HL-60/S4 treated with retinoic acid at 250 ng/mL for 4 days and 3 days (cell line): ENCODE data around the gene NEMP1.
"Not testable (repeated sequence)": the region's sequence is repeated elsewhere in the genome, so short reads cannot be mapped to it uniquely, and the experiment has no call there.

Source experiments
- in situ Hi-C: fragments of 300-500 bp; cut with MboI; formaldehyde crosslinking; loops from 2 replicates; pipeline ENCODE4 v1.7.0; 2022; ENCODE audit warnings: low sequenced_read_pairs

NEMP1 gene

GRCh38 chr12:57033431-57033830, 45.2 kb downstream of the NEMP1 start:
- in situ Hi-C loops, result no loop called here

- in situ Hi-C loops, result no loop called here
Observed at GRCh38 chr12:57031789-57032188, 46.8 kb downstream of the NEMP1 start.

GRCh38 chr12:57031138-57031725, 47.4 kb downstream of the NEMP1 start:
- in situ Hi-C loops, result no loop called here

- in situ Hi-C loops, result no loop called here
Observed at GRCh38 chr12:57029457-57029856, 49.1 kb downstream of the NEMP1 start.

- in situ Hi-C loops, result no loop called here
Observed at GRCh38 chr12:57027805-57028153, 50.8 kb downstream of the NEMP1 start.

GRCh38 chr12:57027011-57027804, 51.4 kb downstream of the NEMP1 start:
- in situ Hi-C loops, result no loop called here

- in situ Hi-C loops, result no loop called here
Observed at GRCh38 chr12:57025196-57025595, 53.4 kb downstream of the NEMP1 start.

- in situ Hi-C loops, result not testable (repeated sequence)
Observed at GRCh38 chr12:57022324-57022723, 56.3 kb downstream of the NEMP1 start.

GRCh38 chr12:57019983-57020719, 58.4 kb downstream of the NEMP1 start:
- in situ Hi-C loops, result no loop called here

- in situ Hi-C loops, result no loop called here
Observed at GRCh38 chr12:57018906-57019305, 59.7 kb downstream of the NEMP1 start.

GRCh38 chr12:57018353-57018752, 60.2 kb downstream of the NEMP1 start:
- in situ Hi-C loops, result not testable (repeated sequence)

GRCh38 chr12:57016348-57016747, 62.2 kb downstream of the NEMP1 start, which contains the start of gene TAC3:
Gene TAC3, minus strand, starts transcription at chr12:57016529. Its CDS starts 732 bp downstream, at chr12:57015797.
- in situ Hi-C loops, result no loop called here

- in situ Hi-C loops, result no loop called here
Observed at GRCh38 chr12:57012600-57013465, 65.8 kb downstream of the NEMP1 start.

GRCh38 chr12:57011438-57012424, 66.9 kb downstream of the NEMP1 start:
- in situ Hi-C loops, result no loop called here

- in situ Hi-C loops, result no loop called here
Observed at GRCh38 chr12:57010627-57011247, 67.9 kb downstream of the NEMP1 start.

- in situ Hi-C loops, result no loop called here
Observed at GRCh38 chr12:57009949-57010626, 68.5 kb downstream of the NEMP1 start.

GRCh38 chr12:57008178-57008577, 70.4 kb downstream of the NEMP1 start:
- in situ Hi-C loops, result no loop called here

GRCh38 chr12:57006809-57007475, 71.6 kb downstream of the NEMP1 start:
- in situ Hi-C loops, result no loop called here
